GM12891 (cell line): ENCODE results near the gene ZBTB42.

Experiments
- POLR2A ChIP-seq: IDR thresholded peaks from 2 replicates; pipeline ENCODE4 v1.6.1; 2011; ENCODE audit warnings: low read depth, low read length, control low read depth
- POLR2AphosphoS5 ChIP-seq: IDR thresholded peaks from 2 replicates; pipeline ENCODE4 v1.6.1; 2011; ENCODE audit warnings: low read depth, low read length, control low read depth

DNA sequence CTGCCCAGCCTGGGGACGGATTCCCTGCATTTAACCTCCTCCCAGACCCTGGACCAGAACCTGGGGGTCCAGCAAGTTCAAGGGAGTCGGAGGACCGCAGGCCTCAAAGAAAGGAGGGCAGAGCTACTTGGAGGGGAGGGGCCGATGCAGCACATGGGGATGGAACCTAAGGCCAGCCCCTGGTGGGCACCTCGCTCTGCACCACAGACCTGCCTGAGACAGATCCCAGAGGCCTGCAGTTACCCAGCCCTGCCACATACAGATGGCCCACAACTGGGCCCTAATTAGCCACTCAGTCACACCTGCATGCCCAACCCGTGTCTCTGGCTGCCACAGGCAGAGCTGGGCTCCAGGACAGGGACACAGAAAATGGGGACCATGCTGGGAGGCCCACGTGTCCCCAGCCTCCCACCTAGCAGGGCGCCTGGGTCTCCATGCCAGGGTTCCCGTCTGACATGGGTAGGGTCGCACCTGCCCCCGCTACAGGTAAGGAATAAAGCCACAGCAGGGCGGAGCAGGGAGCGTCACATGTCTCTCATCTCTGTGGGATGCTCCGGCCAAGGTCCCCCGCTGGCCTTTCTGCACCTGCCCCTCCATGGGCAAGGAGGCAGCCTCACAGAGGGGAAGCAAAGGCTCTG is 22.1 kb upstream of the ZBTB42 start:
- no peak for TF ChIP-seq POLR2AphosphoS5
- no peak for TF ChIP-seq POLR2A
